Measurements from ENCODE around the gene NOTO. TPM values are rescaled to one million over a fixed set of nuclear protein-coding genes. Genes with fewer than 3 reads are reported as not detected.

NOTO gene
- total RNA-seq, 2 donors from 2014 or later = not detected

DNA sequence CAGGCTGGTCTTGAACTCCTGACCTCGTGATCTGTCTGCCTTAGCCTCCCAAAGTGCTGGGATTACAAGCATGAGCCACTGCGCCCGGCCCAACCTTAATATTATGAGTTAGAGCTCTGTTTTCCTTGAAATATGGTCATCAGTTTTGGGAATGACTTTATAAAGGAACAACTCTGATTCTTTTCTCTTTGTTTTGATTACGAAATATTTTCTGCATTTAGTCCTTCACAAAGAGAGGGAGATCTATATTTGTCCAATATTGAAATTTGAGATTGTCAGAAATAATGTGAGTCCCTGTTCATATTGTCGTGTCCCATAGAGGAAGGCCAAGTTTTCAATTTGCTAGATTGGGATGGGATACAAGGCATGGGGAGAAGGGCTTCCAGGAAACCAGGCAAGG lies 14.8 kb downstream of the NOTO start:
- Histone ChIP-seq H3K27me3 (no peaks in the 10 kb centered on the region), H3K4me1 (no peaks in the 10 kb centered on the region), H3K36me3 (no peaks in the 10 kb centered on the region), H3K27ac (no peak overlapping the region), H3K9me3 (no peaks in the 10 kb centered on the region), H3K4me3 (no peak overlapping the region), H3K9ac (ENCODE audit: low read depth in 2 of 2, low read length in 2 of 2) (no peak overlapping the region)
- TF ChIP-seq, protein P1, sequence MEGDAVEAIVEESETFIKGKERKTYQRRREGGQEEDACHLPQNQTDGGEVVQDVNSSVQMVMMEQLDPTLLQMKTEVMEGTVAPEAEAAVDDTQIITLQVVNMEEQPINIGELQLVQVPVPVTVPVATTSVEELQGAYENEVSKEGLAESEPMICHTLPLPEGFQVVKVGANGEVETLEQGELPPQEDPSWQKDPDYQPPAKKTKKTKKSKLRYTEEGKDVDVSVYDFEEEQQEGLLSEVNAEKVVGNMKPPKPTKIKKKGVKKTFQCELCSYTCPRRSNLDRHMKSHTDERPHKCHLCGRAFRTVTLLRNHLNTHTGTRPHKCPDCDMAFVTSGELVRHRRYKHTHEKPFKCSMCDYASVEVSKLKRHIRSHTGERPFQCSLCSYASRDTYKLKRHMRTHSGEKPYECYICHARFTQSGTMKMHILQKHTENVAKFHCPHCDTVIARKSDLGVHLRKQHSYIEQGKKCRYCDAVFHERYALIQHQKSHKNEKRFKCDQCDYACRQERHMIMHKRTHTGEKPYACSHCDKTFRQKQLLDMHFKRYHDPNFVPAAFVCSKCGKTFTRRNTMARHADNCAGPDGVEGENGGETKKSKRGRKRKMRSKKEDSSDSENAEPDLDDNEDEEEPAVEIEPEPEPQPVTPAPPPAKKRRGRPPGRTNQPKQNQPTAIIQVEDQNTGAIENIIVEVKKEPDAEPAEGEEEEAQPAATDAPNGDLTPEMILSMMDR (IDR thresholded peaks at IDR 0.05) = no peak
- intact Hi-C loops (cut with DNase I) = no loop called here
- DNase-seq = no peak

DNA sequence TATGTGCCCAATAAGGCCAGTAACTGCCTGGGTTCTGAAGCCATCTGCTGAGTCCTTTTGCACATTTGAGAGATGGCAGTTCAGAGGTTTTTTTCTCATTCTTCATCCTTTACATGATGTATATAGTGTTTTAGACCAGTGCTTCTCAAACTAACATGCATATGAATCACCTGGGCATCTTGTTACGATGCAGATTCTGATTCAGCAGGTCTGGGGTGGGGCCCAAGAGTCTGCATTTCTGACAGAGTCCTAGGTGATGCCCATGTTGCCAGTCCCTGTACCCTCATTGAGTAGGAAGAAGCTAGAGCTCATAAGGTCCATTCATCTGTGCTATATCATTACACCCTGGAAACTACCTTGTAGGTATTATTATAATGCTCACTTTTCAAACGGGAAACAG lies 15.5 kb downstream of the NOTO start:
- Histone ChIP-seq H3K36me3 (no peaks in the 10 kb centered on the region), H3K4me1 (no peaks in the 10 kb centered on the region), H3K9ac (ENCODE audit: low read depth in 2 of 2, low read length in 2 of 2) (no peak overlapping the region), H3K27me3 (no peaks in the 10 kb centered on the region), H3K27ac (no peak overlapping the region), H3K4me3 (no peak overlapping the region), H3K9me3 (no peaks in the 10 kb centered on the region)
- TF ChIP-seq, protein P1 (IDR thresholded peaks at IDR 0.05) = no peak
- no peak for DNase-seq
- intact Hi-C loops (cut with DNase I) = no loop called here

DNA sequence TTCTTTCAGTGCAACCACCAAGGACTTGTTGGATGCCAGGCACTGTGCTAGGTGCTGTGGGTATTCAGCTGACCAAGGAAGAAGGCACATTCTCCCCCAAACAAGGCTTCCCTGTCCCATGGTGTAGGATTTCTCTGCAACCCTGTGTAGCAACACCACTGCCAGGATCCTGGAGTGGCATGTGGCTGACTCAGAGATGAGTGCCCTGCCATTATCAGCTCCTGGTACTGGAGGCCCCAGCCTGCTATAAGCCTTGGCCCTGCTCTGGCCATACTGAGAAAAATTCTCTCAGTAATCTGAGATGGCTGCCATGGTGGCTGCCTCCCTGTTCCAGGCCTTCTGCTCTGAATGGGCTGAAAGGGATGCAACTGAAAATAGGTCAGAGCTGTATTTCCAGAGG lies 15.9 kb downstream of the NOTO start:
- no peaks in the 10 kb centered on the region for H3K36me3 ChIP-seq
- no peaks in the 10 kb centered on the region for H3K4me1 ChIP-seq
- intact Hi-C loops (cut with DNase I) = no loop called here
- no peaks in the 10 kb centered on the region for H3K27me3 ChIP-seq
- H3K9ac ChIP-seq (ENCODE audit: low read depth in 2 of 2, low read length in 2 of 2) = no peak overlapping the region
- H3K9me3 ChIP-seq = no peaks in the 10 kb centered on the region
- no peak overlapping the region for H3K27ac ChIP-seq
- no peak overlapping the region for H3K4me3 ChIP-seq
- DNase-seq = no peak
- TF ChIP-seq, protein P1 (IDR thresholded peaks at IDR 0.05) = no peak

DNA sequence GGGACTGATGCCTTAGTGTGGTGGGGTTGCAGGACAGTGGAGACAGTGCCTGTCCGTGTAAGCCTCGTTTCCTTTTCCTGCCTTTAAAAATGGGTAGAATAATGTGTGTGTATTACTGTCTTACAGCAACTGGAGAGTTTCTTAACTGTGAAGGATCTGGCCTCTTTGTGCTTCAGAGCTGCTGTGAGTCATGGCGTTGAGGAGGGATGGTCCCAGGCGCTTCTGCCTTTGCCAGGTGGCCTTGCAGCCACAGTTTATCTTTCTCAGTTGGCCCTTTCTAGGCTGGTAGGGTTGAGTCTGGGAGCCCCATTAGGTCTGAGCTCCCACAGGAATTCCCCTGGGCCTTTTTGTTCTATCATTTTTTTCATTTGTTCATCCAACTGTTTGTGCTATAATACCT lies 21.4 kb downstream of the NOTO start:
- intact Hi-C loops (cut with DNase I) = no loop called here
- Histone ChIP-seq H3K9ac (ENCODE audit: low read depth in 2 of 2, low read length in 2 of 2) (no peak overlapping the region), H3K27ac (no peak overlapping the region), H3K27me3 (no peaks in the 10 kb centered on the region), H3K4me3 (no peak overlapping the region), H3K4me1 (no peaks in the 10 kb centered on the region), H3K36me3 (no peaks in the 10 kb centered on the region), H3K9me3 (no peaks in the 10 kb centered on the region)
- TF ChIP-seq, protein P1 (IDR thresholded peaks at IDR 0.05) = no peak
- no peak for DNase-seq

DNA sequence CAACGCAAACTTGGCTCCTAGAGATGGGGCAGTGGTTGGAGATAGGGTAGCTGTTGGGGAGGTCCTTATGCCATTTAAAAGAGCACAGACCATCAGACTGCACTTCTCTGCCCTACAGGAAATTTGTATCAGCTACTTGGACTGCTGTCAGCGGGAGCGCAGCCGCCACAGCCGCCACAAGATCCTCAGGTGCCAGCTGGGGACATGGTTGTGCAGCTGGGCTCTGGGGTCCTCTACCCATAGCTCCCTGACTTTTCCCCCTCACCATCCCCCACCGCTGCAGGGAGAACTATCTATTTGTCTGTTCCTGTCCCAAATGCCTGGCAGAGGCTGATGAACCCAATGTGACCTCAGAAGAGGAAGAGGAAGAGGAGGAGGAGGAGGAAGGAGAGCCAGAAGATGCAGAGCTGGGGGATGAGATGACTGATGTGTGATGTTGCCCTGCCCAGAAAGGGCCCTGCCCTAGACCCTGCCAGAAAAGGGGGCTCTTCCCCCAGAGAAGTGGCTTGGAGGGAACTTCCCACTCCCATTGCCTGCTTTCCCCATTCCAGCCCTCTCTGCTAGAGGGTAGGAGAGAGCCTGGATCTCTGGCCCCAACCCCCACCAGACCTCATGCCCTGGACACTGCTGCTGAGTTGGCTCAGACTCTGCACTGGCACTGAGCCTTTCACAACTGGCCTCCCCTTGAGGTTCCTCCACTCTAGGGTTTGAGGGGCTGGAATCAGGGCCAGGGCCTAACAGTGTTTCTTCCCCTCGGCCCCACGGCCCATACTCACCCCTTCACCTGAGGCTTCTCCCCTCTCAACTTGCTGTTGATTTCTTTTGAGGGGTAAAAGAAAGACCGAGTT lies 23.4 kb downstream of the NOTO start:
- no peaks in the 10 kb centered on the region for H3K4me1 ChIP-seq
- H3K27ac ChIP-seq = no peak overlapping the region
- H3K27me3 ChIP-seq = no peaks in the 10 kb centered on the region
- TF ChIP-seq, protein P1 (IDR thresholded peaks at IDR 0.05) = no peak
- no peaks in the 10 kb centered on the region for H3K9me3 ChIP-seq
- no peak overlapping the region for H3K9ac ChIP-seq (ENCODE audit: low read depth in 2 of 2, low read length in 2 of 2)
- no peak overlapping the region for H3K4me3 ChIP-seq
- intact Hi-C loops (cut with DNase I) = no loop called here
- H3K36me3 ChIP-seq = no peaks in the 10 kb centered on the region
- no peak for DNase-seq

Data from colonic mucosa (tissue), 4 donors.